Loucy (cell line): ENCODE results near the gene CCDC171.
A peak's percentile ranks its signal among the peaks of the same experiment; 100 is the strongest.

ENCODE experiments used
- H2AFZ ChIP-seq: fragments of 200-600 bp; sonication (generic); 2 replicates; pipeline ENCODE4 v1.6.0; 2016; ENCODE audit warnings: antibody characterized with exemption, mild to moderate bottlenecking, low read length, moderate library complexity
- H3F3A ChIP-seq: fragments of 200-600 bp; 2 replicates; pipeline ENCODE4 v1.6.0; 2016; ENCODE audit warnings: antibody characterized with exemption, low read depth, mild to moderate bottlenecking
- H3K27me3 ChIP-seq: fragments of 200-600 bp; sonication (generic); 2 replicates; pipeline ENCODE4 v1.6.1; 2014; ENCODE audit warnings: low read length, mild to moderate bottlenecking; ENCODE audit not compliant: insufficient read depth, poor library complexity, severe bottlenecking
- H3K36me3 ChIP-seq: fragments of 200-600 bp; sonication (generic); 2 replicates; pipeline ENCODE4 v1.6.1; 2016; ENCODE audit warnings: low read length; ENCODE audit not compliant: insufficient read depth
- H3K4me1 ChIP-seq: fragments of 200-600 bp; sonication (generic); 2 replicates; pipeline ENCODE4 v1.5.1; 2014; ENCODE audit warnings: low read length, mild to moderate bottlenecking; ENCODE audit not compliant: insufficient read depth, poor library complexity, severe bottlenecking
- H3K4me2 ChIP-seq: fragments of 200-600 bp; sonication (generic); 2 replicates; pipeline ENCODE4 v1.6.0; 2014; ENCODE audit warnings: antibody characterized with exemption, low read length, low read depth, mild to moderate bottlenecking; ENCODE audit not compliant: poor library complexity, severe bottlenecking
- H3K4me3 ChIP-seq: fragments of 200-600 bp; sonication (generic); 2 replicates; pipeline ENCODE4 v1.5.1; 2014; ENCODE audit warnings: low read length, mild to moderate bottlenecking, mixed read lengths; ENCODE audit not compliant: poor library complexity, severe bottlenecking
- H3K79me2 ChIP-seq: fragments of 200-600 bp; sonication (generic); 2 replicates; pipeline ENCODE4 v1.6.1; 2014; ENCODE audit warnings: low read length; ENCODE audit not compliant: insufficient read depth
- H3K9ac ChIP-seq: fragments of 200-600 bp; sonication (generic); 2 replicates; pipeline ENCODE4 v1.6.0; 2014; ENCODE audit warnings: mild to moderate bottlenecking, low read depth, low read length, moderate library complexity; ENCODE audit not compliant: poor library complexity, severe bottlenecking
- H3K9me2 ChIP-seq: fragments of 200-600 bp; sonication (generic); replicated peaks from 2 replicates; pipeline ENCODE4 v1.6.1; 2016; ENCODE audit warnings: low read depth, low read length, mixed read lengths
- H3K9me3 ChIP-seq: fragments of 200-600 bp; sonication (generic); 2 replicates; pipeline ENCODE4 v1.6.1; 2014; ENCODE audit warnings: mild to moderate bottlenecking, antibody characterized with exemption, low read length, low read depth; ENCODE audit not compliant: insufficient read depth
- H4K20me1 ChIP-seq: fragments of 200-600 bp; sonication (generic); 2 replicates; pipeline ENCODE4 v1.6.0; 2014; ENCODE audit warnings: antibody characterized with exemption, low read length, mild to moderate bottlenecking; ENCODE audit not compliant: insufficient read depth, poor library complexity, severe bottlenecking
- CTCF ChIP-seq: fragments of 200-600 bp; sonication (generic); conservative IDR thresholded peaks from 2 replicates; pipeline ENCODE4 v1.5.1; 2014; ENCODE audit warnings: mild to moderate bottlenecking, antibody characterized with exemption, low read length
- EZH2phosphoT487 ChIP-seq: fragments of 200-600 bp; IDR thresholded peaks from 2 replicates; pipeline ENCODE4 v1.6.1; 2018; ENCODE audit warnings: antibody characterized with exemption, mild to moderate bottlenecking, moderate library complexity, borderline replicate concordance

CCDC171 gene

GRCh38 chr9:16003785-16004184 lies 450.9 kb downstream of the CCDC171 start:
- Histone ChIP-seq H3K9me3 (no peaks in the 10 kb centered on the region), H3K4me3 (no peak overlapping the region), H3K9me2 (no peaks in the 10 kb centered on the region), H3K4me2 (no peak overlapping the region), H3K36me3 (no peaks in the 10 kb centered on the region), H3K27me3 (no peaks in the 10 kb centered on the region), H3K9ac (no peak overlapping the region), H3F3A (no peaks in the 10 kb centered on the region), H2AFZ (no peak overlapping the region), H4K20me1 (no peaks in the 10 kb centered on the region), H3K4me1 (peaks cover 10% of the 10 kb centered on the region), H3K79me2 (no peaks in the 10 kb centered on the region)
- TF ChIP-seq EZH2phosphoT487, result no peak
- no peak for TF ChIP-seq CTCF

- Histone ChIP-seq H3K9me2 (no peaks in the 10 kb centered on the region), H3K9me3 (no peaks in the 10 kb centered on the region), H3F3A (no peaks in the 10 kb centered on the region), H3K4me2 (peak overlapping the region; percentile 20), H3K27me3 (no peaks in the 10 kb centered on the region), H3K36me3 (no peaks in the 10 kb centered on the region), H3K9ac (no peak overlapping the region), H3K4me1 (peaks cover 10% of the 10 kb centered on the region), H3K4me3 (no peak overlapping the region), H2AFZ (no peak overlapping the region), H3K79me2 (no peaks in the 10 kb centered on the region), H4K20me1 (no peaks in the 10 kb centered on the region)
- TF ChIP-seq EZH2phosphoT487 (no peak), CTCF (no peak)
These were observed 451.8 kb downstream of the CCDC171 start for GRCh38 chr9:16004613-16005012.

GRCh38 chr9:16010221-16010620 lies 457.4 kb downstream of the CCDC171 start:
- Histone ChIP-seq H3K9me3 (no peaks in the 10 kb centered on the region), H3K36me3 (no peaks in the 10 kb centered on the region), H3K9me2 (no peaks in the 10 kb centered on the region), H3F3A (no peaks in the 10 kb centered on the region), H3K4me1 (no peaks in the 10 kb centered on the region), H4K20me1 (no peaks in the 10 kb centered on the region), H3K9ac (no peak overlapping the region), H3K4me2 (no peak overlapping the region), H3K4me3 (no peak overlapping the region), H3K27me3 (no peaks in the 10 kb centered on the region), H3K79me2 (no peaks in the 10 kb centered on the region), H2AFZ (no peak overlapping the region)
- no peak for TF ChIP-seq EZH2phosphoT487
- TF ChIP-seq CTCF, result no peak
